Neural cell (in vitro differentiated cells): ENCODE measurements around the gene IQCH.

ENCODE experiments used
- EZH2 ChIP-seq: fragments of 200-600, 300-800 bp; shearing (Covaris generic), sonication (generic); IDR thresholded peaks from 2 replicates; pipeline ENCODE4 v1.6.1; 2014; ENCODE audit warnings: antibody characterized with exemption, low read length, borderline replicate concordance, mild to moderate bottlenecking; ENCODE audit not compliant: insufficient read depth, poor library complexity, severe bottlenecking
- POLR2AphosphoS5 ChIP-seq: IDR thresholded peaks from 2 replicates; pipeline ENCODE4 v1.6.1; 2012
- RAD21 ChIP-seq: fragments of 450-650 bp; conservative IDR thresholded peaks from 2 replicates; pipeline ENCODE4 v1.6.1; 2014; ENCODE audit warnings: antibody characterized with exemption, mild to moderate bottlenecking, moderate library complexity
- SMC3 ChIP-seq: fragments of 450-650 bp; conservative IDR thresholded peaks from 2 replicates; pipeline ENCODE4 v1.6.1; 2014; ENCODE audit warnings: antibody characterized with exemption, mild to moderate bottlenecking, moderate library complexity; ENCODE audit not compliant: poor library complexity
- TAF1 ChIP-seq: IDR thresholded peaks from 2 replicates; pipeline ENCODE4 v1.6.1; 2012; ENCODE audit warnings: low read depth
- TF ChIP-seq, protein P1 (sequence below): fragments of 450-650 bp; IDR thresholded peaks from 2 replicates; pipeline ENCODE4 v1.5.1; 2014; ENCODE audit warnings: antibody characterized with exemption, mild to moderate bottlenecking, moderate library complexity; ENCODE audit not compliant: poor library complexity, severe bottlenecking
- TF ChIP-seq, protein P2 (sequence below): IDR thresholded peaks from 2 replicates; pipeline ENCODE4 v1.6.1; 2012; ENCODE audit warnings: borderline replicate concordance

- TF ChIP-seq TAF1: no peak
- TF ChIP-seq, protein P1, sequence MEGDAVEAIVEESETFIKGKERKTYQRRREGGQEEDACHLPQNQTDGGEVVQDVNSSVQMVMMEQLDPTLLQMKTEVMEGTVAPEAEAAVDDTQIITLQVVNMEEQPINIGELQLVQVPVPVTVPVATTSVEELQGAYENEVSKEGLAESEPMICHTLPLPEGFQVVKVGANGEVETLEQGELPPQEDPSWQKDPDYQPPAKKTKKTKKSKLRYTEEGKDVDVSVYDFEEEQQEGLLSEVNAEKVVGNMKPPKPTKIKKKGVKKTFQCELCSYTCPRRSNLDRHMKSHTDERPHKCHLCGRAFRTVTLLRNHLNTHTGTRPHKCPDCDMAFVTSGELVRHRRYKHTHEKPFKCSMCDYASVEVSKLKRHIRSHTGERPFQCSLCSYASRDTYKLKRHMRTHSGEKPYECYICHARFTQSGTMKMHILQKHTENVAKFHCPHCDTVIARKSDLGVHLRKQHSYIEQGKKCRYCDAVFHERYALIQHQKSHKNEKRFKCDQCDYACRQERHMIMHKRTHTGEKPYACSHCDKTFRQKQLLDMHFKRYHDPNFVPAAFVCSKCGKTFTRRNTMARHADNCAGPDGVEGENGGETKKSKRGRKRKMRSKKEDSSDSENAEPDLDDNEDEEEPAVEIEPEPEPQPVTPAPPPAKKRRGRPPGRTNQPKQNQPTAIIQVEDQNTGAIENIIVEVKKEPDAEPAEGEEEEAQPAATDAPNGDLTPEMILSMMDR: no peak
- TF ChIP-seq EZH2: no peak
- TF ChIP-seq POLR2AphosphoS5: no peak
- TF ChIP-seq SMC3: no peak
- TF ChIP-seq, protein P2, sequence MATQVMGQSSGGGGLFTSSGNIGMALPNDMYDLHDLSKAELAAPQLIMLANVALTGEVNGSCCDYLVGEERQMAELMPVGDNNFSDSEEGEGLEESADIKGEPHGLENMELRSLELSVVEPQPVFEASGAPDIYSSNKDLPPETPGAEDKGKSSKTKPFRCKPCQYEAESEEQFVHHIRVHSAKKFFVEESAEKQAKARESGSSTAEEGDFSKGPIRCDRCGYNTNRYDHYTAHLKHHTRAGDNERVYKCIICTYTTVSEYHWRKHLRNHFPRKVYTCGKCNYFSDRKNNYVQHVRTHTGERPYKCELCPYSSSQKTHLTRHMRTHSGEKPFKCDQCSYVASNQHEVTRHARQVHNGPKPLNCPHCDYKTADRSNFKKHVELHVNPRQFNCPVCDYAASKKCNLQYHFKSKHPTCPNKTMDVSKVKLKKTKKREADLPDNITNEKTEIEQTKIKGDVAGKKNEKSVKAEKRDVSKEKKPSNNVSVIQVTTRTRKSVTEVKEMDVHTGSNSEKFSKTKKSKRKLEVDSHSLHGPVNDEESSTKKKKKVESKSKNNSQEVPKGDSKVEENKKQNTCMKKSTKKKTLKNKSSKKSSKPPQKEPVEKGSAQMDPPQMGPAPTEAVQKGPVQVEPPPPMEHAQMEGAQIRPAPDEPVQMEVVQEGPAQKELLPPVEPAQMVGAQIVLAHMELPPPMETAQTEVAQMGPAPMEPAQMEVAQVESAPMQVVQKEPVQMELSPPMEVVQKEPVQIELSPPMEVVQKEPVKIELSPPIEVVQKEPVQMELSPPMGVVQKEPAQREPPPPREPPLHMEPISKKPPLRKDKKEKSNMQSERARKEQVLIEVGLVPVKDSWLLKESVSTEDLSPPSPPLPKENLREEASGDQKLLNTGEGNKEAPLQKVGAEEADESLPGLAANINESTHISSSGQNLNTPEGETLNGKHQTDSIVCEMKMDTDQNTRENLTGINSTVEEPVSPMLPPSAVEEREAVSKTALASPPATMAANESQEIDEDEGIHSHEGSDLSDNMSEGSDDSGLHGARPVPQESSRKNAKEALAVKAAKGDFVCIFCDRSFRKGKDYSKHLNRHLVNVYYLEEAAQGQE: no peak
- TF ChIP-seq RAD21: no peak
Observed at GRCh38 chr15:67331676-67332075, 77.1 kb downstream of the IQCH start.
